Right lobe of liver (tissue), 6 donors: Measurements from ENCODE around the gene SLC13A5. TPM values are rescaled to one million over a fixed set of nuclear protein-coding genes. Genes with fewer than 3 reads are reported as not detected.
"Not testable (repeated sequence)": the region's sequence is repeated elsewhere in the genome, so short reads cannot be mapped to it uniquely, and the experiment has no call there.

Source experiments
- ATAC-seq, 4 donors: fragments of 200-7000 bp; cut with Tn5 transposase; one replicate each; pipeline ENCODE4 v1.9.1; 2020; ENCODE audit warnings: mild to moderate bottlenecking in 4 of 4, moderate library complexity in 4 of 4
- DNase-seq, 3 donors: peaks; one replicate each; pipeline ENCODE4 v3.0.0-alpha.2; 2020
- H3K27ac ChIP-seq, 3 donors: fragments of 200-600 bp; one replicate each; pipeline ENCODE4 v1.8.0; 2022
- H3K27me3 ChIP-seq, 2 donors: fragments of 200-600 bp; one replicate each; pipeline ENCODE4 v1.8.0; 2022
- H3K36me3 ChIP-seq, 4 donors: fragments of 200-600 bp; sonication (generic) in 1 of 4; one replicate each; pipeline versions ENCODE4 v1.5.1 to v1.8.0; 2017 to 2022; ENCODE audit warnings: control low read depth in 1 of 4
- H3K4me1 ChIP-seq, 4 donors: fragments of 200-600 bp; sonication (generic) in 1 of 4; one replicate each; pipeline versions ENCODE4 v1.5.1 to v1.8.0; 2017 to 2022; ENCODE audit warnings: control low read depth in 1 of 4
- H3K4me3 ChIP-seq, 3 donors: fragments of 200-600 bp; one replicate each; pipeline ENCODE4 v1.8.0; 2022
- H3K9me3 ChIP-seq, 4 donors: fragments of 200-600 bp; sonication (generic) in 1 of 4; one replicate each; pipeline versions ENCODE4 v1.5.1 to v1.8.0; 2017 to 2022; ENCODE audit warnings: control low read depth in 1 of 4
- POLR2A ChIP-seq: fragments of 450-650 bp; IDR thresholded peaks from one replicate; pipeline ENCODE4 v1.6.1; 2017; ENCODE audit warnings: antibody characterized with exemption, mild to moderate bottlenecking
- WGBS: methylation state at CpG from one replicate; pipeline ENCODE4 v1.1.6; 2018; ENCODE audit warnings: low coverage, low lambda C conversion rate; ENCODE audit not compliant: insufficient coverage; ENCODE audit errors: missing lambda C conversion rate; 5-methylcytosine and 5-hydroxymethylcytosine counted together
- intact Hi-C, 2 donors: fragments of 100-400 bp; cut with DNase I; formaldehyde crosslinking; loops; one replicate each; pipeline versions ENCODE4 v1.11.2 to v1.14.1; 2022
- total RNA-seq, 6 experiments: library from RNA; depleted of rRNA in 2 of 6; stranded (reverse); fragments of >200 nt in 2 of 6; fragmentation: NEBNext Ultra II Directional in 3 of 6; extraction: Animal tissue kit (Norgen Biotek cat#: 25700) in 3 of 6; gene quantifications; one replicate each; pipeline versions ENCODE4 v1.1.0 to v1.2.4, GENCODE V29; 2016 to 2023
- TF ChIP-seq, protein P1 (sequence below), 4 donors: fragments of 200-600 bp in 3 of 4; fragments of 450-650 bp in 1 of 4; IDR thresholded peaks; one replicate each; pipeline versions ENCODE4 v1.5.1 to v1.8.0; 2016 to 2022; ENCODE audit warnings: antibody characterized with exemption in 4 of 4, mild to moderate bottlenecking in 2 of 4
- donor health status: DM: no; HTN: yes; CAD: no.
- donor health status: DM: no; HTN: no; CAD: no.
- donor health status: DM: no; HTN: no; CAD: no.
- donor health status: DM: no; HTN: yes; CAD: no.
- donor health status: DM: no; HTN: yes; CAD: no.

SLC13A5 gene
- total RNA-seq, 6 experiments from 2014 or later, result 142 to 383 (median 264) TPM

GRCh38 chr17:6661464-6661848, 51.7 kb downstream of the SLC13A5 start:
- no peaks in the 10 kb centered on the region for H3K9me3 ChIP-seq
- intact Hi-C loops, result loop anchor here in 1 of 2 donors (10.0 kb wide), 1 partner anchor 343 kb away; no protein-coding TSS in a partner anchor
- peaks cover 0 to 5% (median 0%) of the 10 kb centered on the region in 4 donors for H3K4me1 ChIP-seq
- H3K27me3 ChIP-seq, result no peaks in the 10 kb centered on the region
- WGBS, result 75% methylated on average over 2 of the region's 2 CpGs
- no peak overlapping the region for H3K4me3 ChIP-seq
- ATAC-seq (no peak), DNase-seq (no peak)
- TF ChIP-seq POLR2A, result no peak
- TF ChIP-seq, protein P1, sequence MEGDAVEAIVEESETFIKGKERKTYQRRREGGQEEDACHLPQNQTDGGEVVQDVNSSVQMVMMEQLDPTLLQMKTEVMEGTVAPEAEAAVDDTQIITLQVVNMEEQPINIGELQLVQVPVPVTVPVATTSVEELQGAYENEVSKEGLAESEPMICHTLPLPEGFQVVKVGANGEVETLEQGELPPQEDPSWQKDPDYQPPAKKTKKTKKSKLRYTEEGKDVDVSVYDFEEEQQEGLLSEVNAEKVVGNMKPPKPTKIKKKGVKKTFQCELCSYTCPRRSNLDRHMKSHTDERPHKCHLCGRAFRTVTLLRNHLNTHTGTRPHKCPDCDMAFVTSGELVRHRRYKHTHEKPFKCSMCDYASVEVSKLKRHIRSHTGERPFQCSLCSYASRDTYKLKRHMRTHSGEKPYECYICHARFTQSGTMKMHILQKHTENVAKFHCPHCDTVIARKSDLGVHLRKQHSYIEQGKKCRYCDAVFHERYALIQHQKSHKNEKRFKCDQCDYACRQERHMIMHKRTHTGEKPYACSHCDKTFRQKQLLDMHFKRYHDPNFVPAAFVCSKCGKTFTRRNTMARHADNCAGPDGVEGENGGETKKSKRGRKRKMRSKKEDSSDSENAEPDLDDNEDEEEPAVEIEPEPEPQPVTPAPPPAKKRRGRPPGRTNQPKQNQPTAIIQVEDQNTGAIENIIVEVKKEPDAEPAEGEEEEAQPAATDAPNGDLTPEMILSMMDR (IDR thresholded peaks at IDR 0.05), result no peak
- H3K36me3 ChIP-seq, result no peaks in the 10 kb centered on the region
- H3K27ac ChIP-seq, result no peak overlapping the region

GRCh38 chr17:6660805-6661463, 52.2 kb downstream of the SLC13A5 start:
- DNase-seq, result no peak
- no peak for TF ChIP-seq POLR2A
- TF ChIP-seq, protein P1 (IDR thresholded peaks at IDR 0.05), result no peak
- H3K27ac ChIP-seq, result no peak overlapping the region
- intact Hi-C loops, result loop anchor here in 1 of 2 donors (10.0 kb wide), 1 partner anchor 344 kb away; no protein-coding TSS in a partner anchor
- peak in 2 of 4 donors; percentile 14 to 34 for ATAC-seq
- no peak overlapping the region for H3K4me3 ChIP-seq
- no peaks in the 10 kb centered on the region for H3K9me3 ChIP-seq
- WGBS, result 51% methylated on average over 6 of the region's 11 CpGs
- H3K36me3 ChIP-seq, result no peaks in the 10 kb centered on the region
- no peaks in the 10 kb centered on the region for H3K4me1 ChIP-seq
- H3K27me3 ChIP-seq, result no peaks in the 10 kb centered on the region

GRCh38 chr17:6660101-6660500, 53.1 kb downstream of the SLC13A5 start:
- H3K9me3 ChIP-seq, result no peaks in the 10 kb centered on the region
- H3K27ac ChIP-seq, result no peak overlapping the region
- no peaks in the 10 kb centered on the region for H3K36me3 ChIP-seq
- no peak overlapping the region for H3K4me3 ChIP-seq
- 63% methylated on average over 6 of the region's 9 CpGs for WGBS
- intact Hi-C loops, result loop anchor here in 1 of 2 donors (10.0 kb wide), 1 partner anchor 345 kb away; no protein-coding TSS in a partner anchor
- no peak for TF ChIP-seq POLR2A
- TF ChIP-seq, protein P1 (IDR thresholded peaks at IDR 0.05), result no peak
- H3K4me1 ChIP-seq, result no peaks in the 10 kb centered on the region
- H3K27me3 ChIP-seq, result no peaks in the 10 kb centered on the region
- ATAC-seq (no peak), DNase-seq (no peak)

GRCh38 chr17:6658411-6658810, 54.8 kb downstream of the SLC13A5 start:
- intact Hi-C loops, result not testable (repeated sequence)

DNA sequence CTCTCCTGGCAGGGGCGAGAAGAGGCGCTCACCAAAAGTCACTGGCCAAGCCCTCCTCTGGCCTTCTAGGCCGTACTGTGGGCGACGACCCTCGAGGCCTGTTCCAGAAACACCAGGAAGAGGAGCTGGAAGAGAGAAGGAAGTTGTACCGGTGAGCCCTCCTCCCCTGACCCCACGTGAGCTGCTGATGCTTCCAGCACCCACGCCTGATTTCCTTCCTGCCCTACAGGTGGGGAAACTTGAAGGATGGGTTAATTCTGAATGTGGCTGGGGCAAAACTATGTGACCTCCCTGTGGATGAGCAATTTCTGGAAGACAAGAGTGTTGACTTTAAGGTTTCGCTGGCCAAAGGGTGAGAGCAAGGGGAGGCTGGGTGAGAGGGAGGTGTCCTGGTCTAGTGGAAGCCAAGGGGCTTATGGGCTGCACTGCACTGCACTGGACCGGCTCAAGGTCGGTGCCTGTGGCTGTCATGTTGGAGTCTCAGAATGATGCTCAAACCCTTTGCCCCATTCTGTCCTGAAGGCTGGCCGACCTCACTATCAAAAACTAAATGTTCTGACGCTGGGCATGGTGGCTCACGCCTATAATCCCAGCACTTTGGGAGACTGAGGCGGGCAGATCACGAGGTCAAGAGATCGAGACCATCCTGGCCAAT, 55.4 kb downstream of the SLC13A5 start:
- 80% methylated on average over 10 of the region's 18 CpGs for WGBS
- Histone ChIP-seq H3K9me3 (no peaks in the 10 kb centered on the region), H3K4me1 (peaks cover 0 to 10% (median 4%) of the 10 kb centered on the region in 4 donors), H3K27ac (no peak overlapping the region), H3K4me3 (no peak overlapping the region), H3K36me3 (no peaks in the 10 kb centered on the region), H3K27me3 (no peaks in the 10 kb centered on the region)
- intact Hi-C loops, result no loop called here
- no peak for TF ChIP-seq POLR2A
- TF ChIP-seq, protein P1 (IDR thresholded peaks at IDR 0.05), result no peak
- DNase-seq (no peak), ATAC-seq (no peak)

More at GRCh38 chr17:6658411-6658810, 54.8 kb downstream of the SLC13A5 start:
- WGBS, result 93% methylated on average over 3 of the region's 5 CpGs
- H3K36me3 ChIP-seq, H3K27ac ChIP-seq, H3K4me3 ChIP-seq, DNase-seq, H3K27me3 ChIP-seq, H3K9me3 ChIP-seq, ATAC-seq, H3K4me1 ChIP-seq: not testable (repeated sequence)

- H3K27me3 ChIP-seq, intact Hi-C loops, H3K9me3 ChIP-seq, H3K4me3 ChIP-seq, DNase-seq, H3K27ac ChIP-seq, H3K36me3 ChIP-seq: not testable (repeated sequence)
- peak; percentile 6 to 8 (median 6) for ATAC-seq
- peaks cover 0 to 12% (median 5%) of the 10 kb centered on the region in 4 donors for H3K4me1 ChIP-seq
- WGBS, result 30% methylated on average over 26 of the region's 55 CpGs
Measured at GRCh38 chr17:6656797-6657632, 56.2 kb downstream of the SLC13A5 start.
